ENCODE measurements around the gene ATP5ME.
A peak's percentile ranks its signal among the peaks of the same experiment; 100 is the strongest.

Gene ATP5ME

GRCh38 chr4:687048-687970, 13.2 kb upstream of the ATP5ME start:
- TF ChIP-seq POLR2AphosphoS5 (IDR thresholded peaks at IDR 0.05; ENCODE audit: low read depth, low read length): peak; percentile 73
- no peak for TF ChIP-seq SIN3A (IDR thresholded peaks at IDR 0.05; ENCODE audit: borderline replicate concordance, insufficient read depth, low read length)
- TF ChIP-seq TAF1 (IDR thresholded peaks at IDR 0.05; ENCODE audit: borderline replicate concordance, insufficient read depth, low read length): no peak; the same call in 1 of the 2 replicates
- no peak for TF ChIP-seq FOXP2 (optimal IDR thresholded peaks at IDR 0.05; ENCODE audit: borderline replicate concordance, extremely low read depth, extremely low read length, insufficient read depth)
- TF ChIP-seq REST (IDR thresholded peaks at IDR 0.05; ENCODE audit: insufficient read depth in 1 of 2, low read depth in 2 of 2, low read length in 2 of 2): no peak

- TF ChIP-seq SIN3A (IDR thresholded peaks at IDR 0.05; ENCODE audit: borderline replicate concordance, insufficient read depth, low read length) (no peak), FOXP2 (optimal IDR thresholded peaks at IDR 0.05; ENCODE audit: borderline replicate concordance, extremely low read depth, extremely low read length, insufficient read depth) (no peak), POLR2AphosphoS5 (IDR thresholded peaks at IDR 0.05; ENCODE audit: low read depth, low read length) (no peak)
Observed at GRCh38 chr4:686413-687040, 12.5 kb upstream of the ATP5ME start.

- no peak for TF ChIP-seq POLR2AphosphoS5 (IDR thresholded peaks at IDR 0.05; ENCODE audit: low read depth, low read length)
- no peak for TF ChIP-seq FOXP2 (optimal IDR thresholded peaks at IDR 0.05; ENCODE audit: borderline replicate concordance, extremely low read depth, extremely low read length, insufficient read depth)
- TF ChIP-seq TAF1 (IDR thresholded peaks at IDR 0.05; ENCODE audit: borderline replicate concordance, insufficient read depth, low read length): no peak
- TF ChIP-seq SIN3A (IDR thresholded peaks at IDR 0.05; ENCODE audit: borderline replicate concordance, insufficient read depth, low read length): no peak
- no peak for TF ChIP-seq REST (IDR thresholded peaks at IDR 0.05; ENCODE audit: insufficient read depth in 1 of 2, low read depth in 2 of 2, low read length in 2 of 2)
Observed at GRCh38 chr4:685679-686412, 11.8 kb upstream of the ATP5ME start.

GRCh38 chr4:684623-685327, 10.7 kb upstream of the ATP5ME start:
- no peak for TF ChIP-seq REST (IDR thresholded peaks at IDR 0.05; ENCODE audit: insufficient read depth in 1 of 2, low read depth in 2 of 2, low read length in 2 of 2)
- no peak for TF ChIP-seq SIN3A (IDR thresholded peaks at IDR 0.05; ENCODE audit: borderline replicate concordance, insufficient read depth, low read length)
- no peak for TF ChIP-seq FOXP2 (optimal IDR thresholded peaks at IDR 0.05; ENCODE audit: borderline replicate concordance, extremely low read depth, extremely low read length, insufficient read depth)
- no peak for TF ChIP-seq POLR2AphosphoS5 (IDR thresholded peaks at IDR 0.05; ENCODE audit: low read depth, low read length)
- no peak for TF ChIP-seq TAF1 (IDR thresholded peaks at IDR 0.05; ENCODE audit: borderline replicate concordance, insufficient read depth, low read length)

All from PFSK-1 (cell line).